HG02943 (cell line): ENCODE data around the gene FGF14.
"Not testable (repeated sequence)": the region's sequence is repeated elsewhere in the genome, so short reads cannot be mapped to it uniquely, and the experiment has no call there.

ENCODE experiments used
- ATAC-seq: cut with Tn5 transposase; IDR thresholded peaks from one replicate; pipeline ENCODE4 v1.9.1; 2021; ENCODE audit warnings: mild to moderate bottlenecking, low read depth, moderate library complexity; ENCODE audit not compliant: unreplicated experiment

Gene FGF14

DNA sequence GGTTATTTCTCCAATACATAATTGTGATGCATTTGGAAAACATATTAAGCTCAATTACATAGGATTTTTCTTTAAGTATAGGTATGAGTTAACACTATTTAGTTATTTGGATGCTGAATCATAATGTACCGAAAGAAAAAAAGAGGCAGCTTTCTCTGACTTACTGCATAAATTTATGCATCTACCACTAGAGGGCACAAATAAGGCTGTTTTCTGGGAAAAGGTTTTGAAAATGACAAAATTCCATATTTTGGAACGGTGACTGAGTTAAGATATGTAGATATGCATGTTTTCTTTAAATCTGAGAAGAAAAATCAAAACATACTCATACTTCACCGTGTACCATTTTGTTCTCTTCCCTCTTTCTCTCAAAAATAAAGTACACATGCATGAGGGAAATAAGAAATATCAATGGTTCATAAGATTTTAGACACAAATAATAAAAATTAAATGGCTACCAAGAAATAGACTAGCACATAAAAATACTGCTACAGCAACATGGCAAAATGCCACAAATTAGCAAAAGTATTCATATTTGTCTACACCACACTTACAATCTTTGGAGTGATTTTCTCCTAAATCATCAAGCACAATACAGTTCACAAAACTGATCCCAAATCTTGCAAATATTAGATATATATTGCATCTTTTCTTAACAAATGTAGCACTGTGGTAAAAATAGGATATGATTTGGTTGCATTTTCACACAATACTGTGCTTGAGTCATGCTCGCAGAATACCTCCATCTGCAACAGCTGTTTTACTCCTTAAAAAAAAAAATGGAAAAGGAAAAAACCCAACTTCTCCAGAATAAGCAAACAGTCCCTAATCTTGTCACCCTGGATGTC, 260.0 kb downstream of the FGF14 start:
- ATAC-seq = no peak

DNA sequence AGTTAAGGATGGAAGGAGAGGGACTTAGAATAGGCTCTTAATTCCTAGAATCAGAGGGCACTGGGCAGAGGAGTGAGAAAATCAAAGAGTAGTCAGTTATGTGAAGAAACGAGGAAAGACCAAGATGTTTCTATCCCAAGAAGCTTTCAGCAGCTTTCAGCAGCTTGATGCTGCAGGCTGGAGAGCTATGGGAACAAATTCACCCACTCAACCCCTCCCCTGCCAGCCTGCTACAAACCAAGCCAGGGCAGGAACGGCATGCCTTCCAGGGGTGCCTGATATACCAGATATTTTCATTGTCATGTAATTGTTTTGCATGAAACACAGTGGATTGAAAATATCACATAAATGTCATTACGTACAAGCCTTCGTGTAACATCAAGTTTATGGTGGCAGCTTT, 262.2 kb downstream of the FGF14 start:
- no peak for ATAC-seq

DNA sequence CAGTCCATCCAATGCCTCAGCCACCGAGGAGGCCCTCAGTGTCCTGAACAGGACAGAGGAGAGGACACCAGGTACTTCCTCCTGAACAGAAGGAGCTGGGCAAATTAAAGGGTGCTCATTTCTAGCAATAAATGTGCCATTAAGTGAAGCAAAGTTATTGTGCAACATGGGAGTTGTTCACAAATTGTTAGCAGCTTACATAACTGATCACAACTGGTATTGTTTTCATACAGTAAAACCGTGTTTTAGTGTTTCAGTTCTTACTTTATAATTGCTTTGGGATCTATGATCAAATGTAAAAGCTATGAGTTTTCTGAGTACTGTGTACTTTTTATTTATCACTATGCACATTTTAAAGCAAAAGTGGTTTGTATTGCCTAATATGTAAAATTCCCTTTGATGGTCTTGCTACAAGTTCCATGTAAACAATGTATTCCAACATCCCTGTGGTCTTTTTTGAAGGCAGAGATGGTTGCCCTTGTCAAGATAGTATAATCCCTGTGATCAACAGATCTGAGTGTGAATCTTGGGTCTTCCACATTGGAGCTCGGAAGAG, 263.1 kb downstream of the FGF14 start:
- ATAC-seq = no peak

DNA sequence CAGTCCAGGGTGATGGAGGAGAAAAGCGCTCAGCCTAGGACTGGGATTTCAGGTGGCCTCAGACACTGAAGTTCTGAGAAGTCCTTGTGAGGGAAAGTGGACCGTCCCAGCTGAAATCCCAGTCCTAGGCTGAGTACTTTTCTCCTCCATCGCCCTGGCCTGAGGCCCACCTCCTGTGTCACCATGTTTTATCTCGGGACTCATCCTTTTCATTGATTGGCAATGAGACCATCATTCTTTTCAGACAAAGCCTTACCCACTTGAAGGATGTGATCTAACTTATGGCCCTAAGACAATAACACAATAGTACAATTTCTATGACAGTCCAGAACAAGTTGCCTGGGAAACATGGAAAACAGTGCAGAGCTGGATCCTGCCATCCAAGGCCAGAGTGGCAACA, 263.9 kb downstream of the FGF14 start:
- not testable (repeated sequence) for ATAC-seq

DNA sequence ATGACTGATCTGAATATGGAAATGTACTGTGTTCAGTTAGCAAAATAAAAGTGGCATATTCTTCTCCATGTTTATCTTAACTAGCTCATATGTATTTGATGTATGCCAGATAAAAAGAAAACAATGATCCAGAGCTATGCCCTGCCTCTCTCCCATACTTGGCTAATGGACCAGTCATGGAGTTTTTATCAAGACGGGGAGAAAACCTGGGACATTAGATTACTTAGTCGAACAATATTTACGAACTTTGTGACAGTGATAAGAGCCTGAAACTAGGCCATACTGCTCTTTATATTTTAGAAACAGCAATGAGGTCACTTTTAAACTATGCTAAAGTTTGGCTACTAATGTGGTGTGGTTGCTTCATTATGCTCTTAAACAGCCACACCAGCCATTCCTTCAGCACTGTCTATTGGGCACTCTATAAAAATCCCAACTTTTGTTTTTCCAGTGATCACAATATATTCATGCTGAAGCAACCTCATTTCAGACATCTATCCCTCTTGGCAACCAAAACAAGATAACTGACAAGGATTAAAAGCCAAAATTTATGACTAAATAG, 265.0 kb downstream of the FGF14 start:
- ATAC-seq = no peak

DNA sequence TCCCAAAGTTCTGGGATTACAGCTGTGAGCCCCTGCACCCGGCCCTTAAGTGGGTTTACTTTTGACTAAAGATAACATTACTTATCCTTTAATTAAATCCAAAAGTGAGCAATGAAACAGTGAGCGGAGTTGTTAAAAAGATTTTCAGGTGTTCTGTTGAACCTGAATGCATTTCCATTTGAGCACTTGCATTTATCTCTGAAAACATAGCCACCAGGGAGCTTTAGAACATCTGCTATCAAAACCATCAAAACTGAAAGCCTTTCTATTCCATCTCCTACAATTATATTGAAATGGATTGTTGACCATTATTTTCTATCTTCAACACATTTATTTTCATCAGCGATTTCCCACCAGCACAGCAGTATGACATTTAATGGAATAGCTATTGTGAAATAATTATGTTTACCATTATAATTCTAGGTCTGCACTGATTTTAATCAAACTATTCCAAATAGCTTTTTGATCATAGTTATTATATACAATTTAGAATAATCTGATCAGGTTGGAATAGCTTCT, 269.0 kb downstream of the FGF14 start:
- no peak for ATAC-seq

DNA sequence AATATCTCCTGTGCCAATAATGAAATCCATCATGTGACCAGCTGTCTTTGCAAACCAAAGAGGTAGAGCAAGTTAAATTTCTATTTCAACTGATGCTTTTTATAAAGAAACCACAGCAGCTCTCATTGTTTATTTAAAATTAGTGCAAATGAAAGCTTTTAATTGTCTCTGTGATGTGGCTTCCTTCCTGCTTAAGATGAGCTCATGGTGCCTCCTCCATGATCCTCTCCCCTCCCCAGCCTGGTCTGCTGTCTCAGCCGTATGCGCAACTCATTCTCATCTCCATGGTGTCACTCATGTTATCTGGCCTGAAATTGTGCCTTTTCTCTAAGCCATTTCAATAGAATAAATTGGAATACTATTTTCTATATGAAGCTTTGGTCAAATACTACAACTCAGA, 270.6 kb downstream of the FGF14 start:
- ATAC-seq = no peak

DNA sequence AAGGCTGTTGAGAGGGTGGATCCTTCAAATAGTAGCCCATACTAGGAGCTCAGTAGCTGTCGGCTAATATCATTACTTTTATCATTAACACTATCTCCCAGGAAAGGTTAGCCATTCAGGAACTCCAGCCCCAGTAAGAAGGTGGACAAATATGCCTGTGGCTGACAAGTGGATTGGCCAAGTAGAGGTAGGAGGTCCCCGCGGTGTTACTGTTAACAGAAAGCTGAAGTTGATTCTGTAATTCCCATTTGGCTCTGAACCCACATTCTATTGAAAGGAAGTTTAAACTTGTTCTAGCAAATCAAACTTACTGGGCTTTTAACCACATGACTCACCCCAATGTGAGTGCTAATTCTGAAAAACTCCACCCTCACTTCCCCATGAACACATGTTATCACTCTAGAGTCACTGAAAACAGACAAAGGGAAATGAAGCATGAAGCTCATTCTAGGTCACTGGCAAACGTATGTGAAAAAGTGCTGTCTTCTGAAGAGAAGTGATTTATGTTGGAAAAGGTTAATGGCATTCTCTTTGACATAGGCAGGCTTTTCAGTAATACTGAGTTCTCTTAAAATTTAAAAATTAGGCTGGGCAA, 273.5 kb downstream of the FGF14 start:
- ATAC-seq = no peak

DNA sequence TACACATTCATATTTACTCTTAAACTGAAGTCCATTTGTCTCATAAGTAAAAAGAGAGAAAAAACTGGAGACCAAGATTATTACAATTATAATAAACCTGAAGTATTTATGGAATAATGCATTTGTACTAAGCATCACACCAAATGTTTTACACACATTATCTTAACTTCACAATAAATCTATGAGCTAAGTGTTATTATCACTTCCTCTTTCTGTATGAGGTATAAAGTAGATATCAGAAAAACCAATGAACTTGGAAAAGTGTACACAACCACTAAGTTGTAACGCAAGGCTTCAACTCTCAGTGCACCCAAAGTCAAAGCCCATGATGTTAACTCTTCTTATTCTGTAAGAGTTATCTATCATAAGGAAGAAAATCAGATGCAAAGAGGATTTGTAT, 274.7 kb downstream of the FGF14 start:
- no peak for ATAC-seq

DNA sequence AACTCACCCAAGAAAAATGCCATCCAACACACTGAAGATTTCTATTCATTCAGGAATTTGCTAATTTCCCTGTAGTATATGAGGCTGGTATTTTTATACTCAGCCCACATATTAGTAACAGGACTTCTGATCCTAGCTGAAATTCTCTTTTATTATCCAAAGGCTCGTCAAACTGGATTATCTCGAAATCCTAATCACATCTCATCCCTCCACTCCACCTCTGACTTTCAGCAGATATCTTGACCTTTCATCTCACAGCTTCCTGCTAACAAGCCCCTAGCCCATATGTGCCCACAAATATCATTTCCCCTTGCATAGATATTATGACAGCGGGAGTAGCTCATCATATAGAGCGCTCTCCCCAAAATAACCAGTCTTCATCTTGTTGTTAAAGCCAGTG, 279.7 kb downstream of the FGF14 start:
- no peak for ATAC-seq

DNA sequence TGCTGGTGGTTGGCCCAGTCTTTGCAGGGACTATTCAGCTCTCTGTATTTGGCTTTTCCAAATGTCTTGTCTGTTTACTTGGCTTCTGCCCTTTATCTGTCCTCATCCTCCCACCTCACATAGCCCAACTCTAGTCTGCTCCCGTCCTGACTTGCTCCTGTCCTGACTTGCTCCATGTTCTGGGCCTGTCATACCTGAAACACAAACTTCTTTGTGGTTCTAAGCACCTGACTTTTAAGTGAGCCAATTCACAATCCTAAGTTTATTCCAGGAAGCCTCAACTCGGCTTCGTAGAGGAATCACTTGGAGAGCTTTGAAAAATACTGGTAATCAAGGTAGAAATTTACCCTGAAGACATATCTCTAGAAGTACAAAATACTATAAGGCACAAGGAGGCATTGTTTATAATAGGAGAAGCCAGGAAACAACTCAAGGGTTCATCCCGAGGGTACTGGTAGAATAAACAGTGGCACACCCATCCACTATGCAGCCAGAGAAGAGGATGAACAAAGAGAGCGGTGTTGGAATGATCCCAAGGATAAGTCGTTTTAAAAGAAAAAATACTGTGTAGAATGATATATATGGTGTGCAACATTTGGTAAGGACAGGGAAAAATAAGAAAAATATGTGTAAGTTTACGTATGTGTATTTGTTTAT, 284.5 kb downstream of the FGF14 start:
- ATAC-seq = no peak

DNA sequence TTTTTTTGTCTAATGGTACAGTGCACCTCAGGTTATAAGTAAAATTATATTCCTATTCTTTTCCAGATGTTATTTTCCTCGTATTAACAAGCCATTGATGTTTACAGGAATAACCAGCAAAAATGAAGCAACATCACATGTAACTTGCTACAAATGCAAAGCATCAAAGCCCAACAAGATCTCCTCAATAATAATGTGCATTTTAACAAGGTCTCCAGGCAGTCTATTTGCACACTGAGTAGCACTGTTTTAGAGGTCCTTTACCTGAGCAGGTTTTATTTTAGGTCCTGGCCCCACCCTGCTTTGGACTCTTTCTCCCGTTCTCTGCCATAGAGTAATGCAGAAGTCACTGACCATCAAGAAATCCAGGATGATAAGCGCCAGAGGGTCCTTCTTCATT, 298.4 kb downstream of the FGF14 start:
- no peak for ATAC-seq

DNA sequence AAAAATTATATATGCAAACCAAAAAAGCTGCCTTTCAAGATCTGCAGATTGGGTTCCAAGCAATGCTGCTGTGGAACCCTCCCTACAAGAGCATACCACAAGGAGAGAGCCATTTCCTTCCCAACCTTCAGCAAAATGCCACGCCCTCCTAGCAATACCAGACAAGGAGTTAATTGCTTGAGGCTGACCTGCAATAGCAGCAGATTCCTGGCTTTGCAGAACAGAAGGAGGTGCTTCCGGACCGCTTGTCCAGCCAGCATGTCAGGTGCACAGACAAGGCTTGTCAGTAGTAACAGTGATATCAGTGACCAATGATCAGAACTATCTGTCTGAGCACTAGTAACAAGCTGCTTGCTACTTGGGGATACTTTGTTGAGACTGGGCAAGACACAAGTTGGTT, 301.6 kb downstream of the FGF14 start:
- no peak for ATAC-seq

DNA sequence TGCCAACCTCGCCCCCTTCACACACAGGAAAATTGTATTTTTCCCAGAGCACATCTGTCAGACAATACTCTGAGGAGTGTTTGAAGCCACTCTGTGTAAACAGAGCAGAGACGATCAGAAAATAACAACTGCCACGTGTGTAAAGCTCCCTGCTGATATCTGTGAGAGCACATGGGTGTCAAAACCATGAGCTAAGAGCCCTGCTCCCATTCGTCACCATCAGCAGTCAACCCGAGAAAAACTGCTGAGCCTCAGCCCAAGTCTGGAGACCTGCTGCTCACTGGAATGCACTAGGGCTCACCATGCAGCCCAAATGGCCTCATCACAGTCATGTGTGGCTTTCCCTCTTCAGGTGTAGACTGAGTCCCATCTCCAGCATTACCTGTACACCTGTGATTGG, 304.1 kb downstream of the FGF14 start:
- no peak for ATAC-seq

DNA sequence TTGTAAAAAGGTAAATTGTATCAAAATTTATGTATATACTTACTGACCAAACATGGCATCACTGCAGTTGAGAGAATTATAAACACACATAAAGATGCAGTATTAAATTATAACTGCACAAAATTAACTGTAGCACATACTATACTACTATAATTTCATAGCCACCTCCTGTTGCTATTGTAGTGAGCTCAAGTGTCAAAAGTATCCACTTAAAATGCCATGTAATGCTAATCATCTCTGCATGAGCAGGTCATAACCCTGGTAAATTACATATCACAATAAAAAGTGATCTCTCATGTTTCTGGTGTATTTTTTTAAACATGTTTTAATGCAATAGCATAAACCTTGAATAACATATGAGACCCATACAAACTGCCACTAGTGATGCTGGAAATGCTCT, 308.6 kb downstream of the FGF14 start:
- not testable (repeated sequence) for ATAC-seq

DNA sequence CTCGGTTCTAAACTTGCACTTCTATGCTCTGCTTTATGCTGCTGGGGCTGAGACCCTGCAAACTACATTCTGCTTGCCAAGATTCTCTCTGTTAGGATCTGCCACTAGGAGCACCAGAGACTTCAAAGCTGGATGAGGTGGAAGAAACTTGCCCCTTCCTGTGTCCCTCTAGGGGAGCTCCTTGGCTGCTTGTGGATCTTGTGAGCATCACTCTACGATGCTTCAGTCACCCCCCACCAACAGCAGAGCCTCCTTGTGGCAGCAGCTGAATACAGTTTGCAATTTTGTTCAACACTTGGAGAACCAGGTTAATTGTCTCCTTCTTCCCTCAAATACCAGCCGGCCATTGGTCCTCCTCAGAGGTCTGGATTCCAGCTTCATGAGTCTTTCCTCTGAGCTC, 310.6 kb downstream of the FGF14 start:
- no peak for ATAC-seq

DNA sequence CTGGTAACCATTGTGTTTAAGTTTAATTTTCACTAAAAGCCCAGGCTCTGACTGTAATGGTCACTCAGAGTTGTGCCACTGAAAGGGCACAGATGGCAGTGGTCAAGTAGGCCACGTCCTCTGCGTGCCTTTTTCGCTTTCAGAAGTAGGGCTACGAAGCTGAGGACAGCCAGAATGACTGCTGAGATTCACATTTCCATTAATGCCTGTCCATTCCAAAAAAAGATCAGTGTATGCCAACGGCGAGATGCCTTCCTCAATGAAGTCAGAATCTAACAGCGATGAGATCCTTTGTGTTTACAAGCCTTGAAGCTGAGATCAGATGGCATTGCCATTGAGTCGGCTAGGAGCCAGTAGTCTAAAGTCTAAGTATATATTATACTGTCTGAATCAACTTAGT, 311.3 kb downstream of the FGF14 start:
- ATAC-seq = no peak

DNA sequence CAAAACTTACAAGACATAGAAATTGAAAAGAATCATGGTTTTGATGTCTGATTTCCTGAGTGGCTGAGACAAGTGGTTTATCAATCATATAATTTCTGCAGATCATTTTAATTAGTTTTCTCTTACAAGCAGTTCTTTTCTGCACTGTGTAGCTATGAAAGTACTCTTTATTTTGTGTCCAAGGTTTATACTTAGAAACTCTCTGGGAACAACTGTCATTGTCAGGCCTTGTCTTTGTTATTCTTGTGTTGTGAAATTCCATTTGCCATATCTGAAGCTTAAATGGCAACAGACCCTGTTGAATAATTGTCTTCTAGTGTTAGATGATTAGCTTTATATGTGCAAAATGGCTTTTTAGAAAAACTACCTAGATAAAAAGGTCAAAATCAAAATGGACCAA, 312.1 kb downstream of the FGF14 start:
- no peak for ATAC-seq

DNA sequence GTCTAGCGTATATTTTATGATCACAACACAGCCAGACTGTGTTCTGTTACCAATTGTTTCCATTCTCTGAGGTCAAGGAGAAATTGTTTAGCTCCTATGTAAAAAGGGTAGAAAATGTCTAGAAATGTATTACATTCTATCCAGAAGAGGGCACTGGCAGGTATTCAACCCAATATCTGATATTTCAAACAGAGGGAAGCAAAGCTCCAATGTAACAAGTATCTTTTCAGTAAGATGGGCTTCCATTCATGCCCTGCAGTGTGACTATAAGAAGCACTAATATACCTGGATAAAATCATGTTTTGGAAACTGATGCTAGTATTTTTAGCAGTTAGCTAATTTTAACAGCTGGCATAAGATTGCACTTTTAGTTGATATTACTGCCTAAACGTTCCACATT, 312.7 kb downstream of the FGF14 start:
- ATAC-seq = no peak

DNA sequence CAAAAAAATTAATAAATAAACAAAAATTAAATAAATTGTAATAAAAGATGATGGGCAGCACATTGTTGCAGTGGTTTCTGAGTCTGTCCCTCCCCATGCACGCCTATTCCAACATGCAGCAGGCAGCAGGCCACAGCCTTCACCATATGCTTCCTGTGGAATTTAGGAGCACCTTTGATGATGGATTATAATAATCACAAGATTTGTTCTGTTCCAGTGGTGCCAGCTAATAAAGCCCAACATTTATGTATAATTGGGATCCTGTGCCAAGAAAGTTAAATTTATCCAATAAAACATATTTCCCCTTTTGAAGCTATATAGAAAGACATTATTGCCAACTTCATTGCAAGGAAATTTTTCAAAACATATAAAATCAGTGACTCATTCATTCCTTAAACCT, 328.6 kb downstream of the FGF14 start:
- no peak for ATAC-seq

DNA sequence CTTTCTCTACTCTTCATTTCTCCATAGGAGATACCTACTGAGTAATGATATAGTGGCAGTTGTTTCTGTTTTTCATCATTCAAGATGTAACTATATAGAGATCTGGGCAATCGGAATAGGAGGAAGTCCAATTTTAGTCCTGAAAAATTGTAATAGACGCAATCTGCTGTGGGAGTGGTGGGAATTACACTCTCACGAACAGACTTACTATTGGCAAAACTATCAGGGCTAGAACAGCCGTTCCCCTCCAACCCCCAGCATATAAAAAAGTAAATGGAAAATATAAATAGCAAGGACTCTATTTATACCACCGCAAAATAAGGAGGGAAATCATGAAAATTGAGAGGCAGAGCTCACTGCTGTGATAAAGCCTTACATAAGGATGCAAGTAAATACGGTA, 330.1 kb downstream of the FGF14 start:
- ATAC-seq = no peak
